DOHH2 (cell line): Measurements from ENCODE around the gene SNU13.

ENCODE experiments used
- H3F3A ChIP-seq: fragments of 200-600 bp; sonication (generic), shearing (Covaris generic); 2 replicates; pipeline ENCODE4 v1.6.0; 2016; ENCODE audit warnings: antibody characterized with exemption, mild to moderate bottlenecking; ENCODE audit not compliant: control insufficient read depth, insufficient read depth
- H3K27ac ChIP-seq: fragments of 200-600 bp; sonication (generic); 2 replicates; pipeline ENCODE4 v1.5.1; 2014; ENCODE audit warnings: low read depth, mild to moderate bottlenecking, low read length, moderate library complexity
- H3K27me3 ChIP-seq: fragments of 200-600 bp; sonication (generic); 2 replicates; pipeline ENCODE4 v1.6.1; 2014; ENCODE audit warnings: mild to moderate bottlenecking, low read length, mixed read lengths; ENCODE audit not compliant: control insufficient read depth
- H3K36me3 ChIP-seq: fragments of 200-600 bp; sonication (generic); 2 replicates; pipeline ENCODE4 v1.6.1; 2014; ENCODE audit warnings: mild to moderate bottlenecking, low read length, moderate library complexity, mixed read lengths; ENCODE audit not compliant: control insufficient read depth
- H3K4me1 ChIP-seq: fragments of 200-600 bp; sonication (generic); 2 replicates; pipeline ENCODE4 v1.6.1; 2014; ENCODE audit warnings: mild to moderate bottlenecking, low read length, mixed read lengths; ENCODE audit not compliant: control insufficient read depth
- H3K4me2 ChIP-seq: fragments of 200-600 bp; sonication (generic); 2 replicates; pipeline ENCODE4 v1.6.0; 2014; ENCODE audit warnings: mild to moderate bottlenecking, low read length, moderate library complexity
- H3K4me3 ChIP-seq: fragments of 200-600 bp; sonication (generic); 2 replicates; pipeline ENCODE4 v1.5.1; 2014; ENCODE audit warnings: mild to moderate bottlenecking, low read length, mixed read lengths
- H3K79me2 ChIP-seq: fragments of 200-600 bp; sonication (generic); 2 replicates; pipeline ENCODE4 v1.6.1; 2014; ENCODE audit warnings: mild to moderate bottlenecking, low read length, mixed read lengths; ENCODE audit not compliant: control insufficient read depth
- H3K9me2 ChIP-seq: fragments of 200-600 bp; sonication (generic); replicated peaks from 2 replicates; pipeline ENCODE4 v1.6.1; 2014; ENCODE audit warnings: mild to moderate bottlenecking, low read length, mixed read lengths; ENCODE audit not compliant: control insufficient read depth
- H3K9me3 ChIP-seq: fragments of 200-600 bp; sonication (generic); 2 replicates; pipeline ENCODE4 v1.6.1; 2014; ENCODE audit warnings: antibody characterized with exemption, low read length, mixed read lengths; ENCODE audit not compliant: control insufficient read depth, insufficient read depth
- H4K20me1 ChIP-seq: fragments of 200-600 bp; sonication (generic); 2 replicates; pipeline ENCODE4 v1.6.0; 2014; ENCODE audit warnings: low read depth, mild to moderate bottlenecking, antibody characterized with exemption, low read length, moderate library complexity; ENCODE audit not compliant: control insufficient read depth, insufficient read depth
- EZH2phosphoT487 ChIP-seq: fragments of 200-600 bp; sonication (generic); IDR thresholded peaks from 2 replicates; pipeline ENCODE4 v1.6.1; 2017; ENCODE audit warnings: borderline replicate concordance, mild to moderate bottlenecking, antibody characterized with exemption, low read length, moderate library complexity, mixed read lengths
- TF ChIP-seq, protein P1 (sequence below): fragments of 200-600 bp; sonication (generic); IDR thresholded peaks from one replicate; pipeline ENCODE4 v1.5.1; 2014; ENCODE audit warnings: antibody characterized with exemption, mild to moderate bottlenecking, low read depth, low read length; ENCODE audit not compliant: poor library complexity, severe bottlenecking

SNU13 gene

DNA sequence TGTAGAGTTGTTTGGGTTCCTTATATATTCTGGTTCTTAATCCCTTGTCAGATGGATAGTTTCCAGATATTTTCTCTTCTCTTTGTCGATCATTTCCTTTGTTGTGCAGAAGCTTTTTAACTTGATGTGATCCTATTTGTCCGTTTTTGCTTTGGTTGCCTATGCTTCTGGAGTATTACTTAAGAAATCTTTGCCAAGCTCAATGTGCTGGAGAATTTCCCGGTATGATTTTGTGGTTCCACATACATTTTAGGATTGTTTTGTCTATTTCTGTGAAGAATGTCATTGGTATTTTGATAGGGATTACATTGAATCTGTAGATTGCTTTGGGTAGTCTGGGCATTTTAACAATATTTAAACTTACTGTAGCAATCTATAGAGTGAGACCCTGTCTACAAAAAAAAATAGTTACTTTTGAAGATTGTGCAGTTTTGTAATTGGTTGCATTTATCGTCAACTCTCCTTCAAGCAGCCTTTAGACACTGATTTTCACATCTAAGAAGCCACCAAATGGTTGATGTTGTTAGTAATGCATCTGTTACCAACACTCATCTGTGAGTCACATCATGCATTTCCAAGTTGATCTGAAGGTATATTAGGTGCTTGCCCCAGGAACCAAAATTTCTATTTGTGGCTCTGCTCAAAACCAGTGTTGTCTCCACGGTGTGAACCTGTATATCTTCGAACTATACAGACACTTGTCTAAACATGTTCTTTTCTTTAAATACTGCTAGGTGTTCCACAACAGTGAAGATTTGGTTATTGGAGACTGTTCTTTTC, 46.1 kb downstream of the SNU13 start:
- Histone ChIP-seq H3K4me2 (no peak overlapping the region), H3K79me2 (peaks cover 63% of the 10 kb centered on the region), H3K36me3 (peaks cover 89% of the 10 kb centered on the region), H3K9me3 (no peaks in the 10 kb centered on the region), H3K4me3 (no peak overlapping the region), H3K4me1 (no peaks in the 10 kb centered on the region), H4K20me1 (peaks cover 11% of the 10 kb centered on the region; the same call in 1 of the 2 replicates), H3K27me3 (no peaks in the 10 kb centered on the region), H3K27ac (no peak overlapping the region), H3K9me2 (no peaks in the 10 kb centered on the region), H3F3A (no peaks in the 10 kb centered on the region)
- TF ChIP-seq, protein P1, sequence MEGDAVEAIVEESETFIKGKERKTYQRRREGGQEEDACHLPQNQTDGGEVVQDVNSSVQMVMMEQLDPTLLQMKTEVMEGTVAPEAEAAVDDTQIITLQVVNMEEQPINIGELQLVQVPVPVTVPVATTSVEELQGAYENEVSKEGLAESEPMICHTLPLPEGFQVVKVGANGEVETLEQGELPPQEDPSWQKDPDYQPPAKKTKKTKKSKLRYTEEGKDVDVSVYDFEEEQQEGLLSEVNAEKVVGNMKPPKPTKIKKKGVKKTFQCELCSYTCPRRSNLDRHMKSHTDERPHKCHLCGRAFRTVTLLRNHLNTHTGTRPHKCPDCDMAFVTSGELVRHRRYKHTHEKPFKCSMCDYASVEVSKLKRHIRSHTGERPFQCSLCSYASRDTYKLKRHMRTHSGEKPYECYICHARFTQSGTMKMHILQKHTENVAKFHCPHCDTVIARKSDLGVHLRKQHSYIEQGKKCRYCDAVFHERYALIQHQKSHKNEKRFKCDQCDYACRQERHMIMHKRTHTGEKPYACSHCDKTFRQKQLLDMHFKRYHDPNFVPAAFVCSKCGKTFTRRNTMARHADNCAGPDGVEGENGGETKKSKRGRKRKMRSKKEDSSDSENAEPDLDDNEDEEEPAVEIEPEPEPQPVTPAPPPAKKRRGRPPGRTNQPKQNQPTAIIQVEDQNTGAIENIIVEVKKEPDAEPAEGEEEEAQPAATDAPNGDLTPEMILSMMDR = no peak
- no peak for TF ChIP-seq EZH2phosphoT487

DNA sequence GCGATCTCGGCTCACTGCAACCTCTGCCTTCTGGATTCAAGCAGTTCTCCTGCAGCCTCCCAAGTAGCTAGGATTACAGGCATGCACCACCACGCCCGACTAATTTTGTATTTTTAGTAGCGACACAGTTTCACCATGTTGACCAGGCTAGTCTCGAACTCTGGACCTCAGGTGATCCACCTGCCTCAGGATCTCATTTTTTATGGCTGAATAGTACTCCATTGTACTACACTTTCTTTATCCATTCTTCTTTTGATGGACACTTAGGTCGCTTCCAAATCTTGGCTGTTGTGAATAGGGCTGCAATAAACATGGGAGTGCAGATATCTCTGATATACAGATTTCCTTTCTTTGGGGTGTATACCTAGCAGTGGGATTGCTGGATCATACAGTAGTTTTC, 46.8 kb downstream of the SNU13 start:
- Histone ChIP-seq H3K4me3 (no peak overlapping the region), H3K9me3 (no peaks in the 10 kb centered on the region), H3K27ac (no peak overlapping the region), H3K36me3 (peaks cover 90% of the 10 kb centered on the region), H4K20me1 (peaks cover 11% of the 10 kb centered on the region; the same call in 1 of the 2 replicates), H3F3A (no peaks in the 10 kb centered on the region), H3K79me2 (peaks cover 66% of the 10 kb centered on the region), H3K9me2 (no peaks in the 10 kb centered on the region), H3K27me3 (no peaks in the 10 kb centered on the region), H3K4me2 (no peak overlapping the region), H3K4me1 (no peaks in the 10 kb centered on the region)
- TF ChIP-seq EZH2phosphoT487 = no peak
- TF ChIP-seq, protein P1 = no peak

DNA sequence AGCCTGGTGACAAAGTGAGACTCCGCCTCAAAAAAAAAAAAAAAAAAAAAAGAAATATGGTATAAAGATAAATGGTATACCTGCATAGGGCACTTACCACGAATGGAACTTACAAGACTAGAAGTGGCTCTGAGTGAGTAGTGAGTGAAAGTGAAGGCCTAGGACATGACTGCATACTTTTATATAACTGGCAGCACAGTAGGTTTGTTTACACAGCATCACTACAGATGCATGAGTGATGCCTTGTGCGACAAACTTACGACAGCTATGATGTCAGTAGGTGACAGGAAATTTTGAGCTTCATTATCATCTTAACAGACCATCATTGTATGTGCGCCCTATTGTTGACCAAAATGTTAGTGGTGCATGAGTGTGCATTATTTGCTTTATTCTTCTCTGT, 49.9 kb downstream of the SNU13 start:
- H3F3A ChIP-seq = no peaks in the 10 kb centered on the region
- H3K9me3 ChIP-seq = no peaks in the 10 kb centered on the region
- H3K27ac ChIP-seq = no peak overlapping the region
- peaks cover 76% of the 10 kb centered on the region for H3K79me2 ChIP-seq
- H3K4me2 ChIP-seq = no peak overlapping the region
- TF ChIP-seq, protein P1 = no peak
- TF ChIP-seq EZH2phosphoT487 = no peak
- H3K27me3 ChIP-seq = no peaks in the 10 kb centered on the region
- peaks cover 13% of the 10 kb centered on the region for H4K20me1 ChIP-seq
- no peaks in the 10 kb centered on the region for H3K9me2 ChIP-seq
- no peaks in the 10 kb centered on the region for H3K4me1 ChIP-seq
- no peak overlapping the region for H3K4me3 ChIP-seq
- peaks cover 90% of the 10 kb centered on the region for H3K36me3 ChIP-seq
